Measurements from ENCODE around the gene SAMD4B.
A peak's percentile ranks its signal among the peaks of the same experiment; 100 is the strongest.

The SAMD4B gene

GRCh38 chr19:39410017-39410830 lies 68.0 kb downstream of the SAMD4B start:
- peak; percentile 54 for DNase-seq (ENCODE audit: low spot score)

GRCh38 chr19:39410831-39411080 lies 68.5 kb downstream of the SAMD4B start:
- DNase-seq (ENCODE audit: low spot score) = no peak

GRCh38 chr19:39411081-39411831 lies 69.0 kb downstream of the SAMD4B start:
- DNase-seq (ENCODE audit: low spot score) = peak; percentile 87

GRCh38 chr19:39411832-39412099 lies 69.5 kb downstream of the SAMD4B start:
- DNase-seq (ENCODE audit: low spot score) = peak; percentile 96

GRCh38 chr19:39412100-39412866 lies 70.1 kb downstream of the SAMD4B start, which contains the start of gene PLEKHG2:
Gene PLEKHG2, plus strand, starts transcription at chr19:39412669. Its CDS starts 1,418 bp downstream, at chr19:39414087.
- DNase-seq (ENCODE audit: low spot score) = peak; percentile 100

- DNase-seq (ENCODE audit: low spot score) = no peak
Observed at GRCh38 chr19:39412867-39413271, 70.6 kb downstream of the SAMD4B start.

GRCh38 chr19:39413272-39413910 lies 71.2 kb downstream of the SAMD4B start:
- DNase-seq (ENCODE audit: low spot score) = peak; percentile 47

- DNase-seq (ENCODE audit: low spot score) = no peak
Observed at GRCh38 chr19:39413911-39414608, 71.8 kb downstream of the SAMD4B start.

- no peak for DNase-seq (ENCODE audit: low spot score)
Observed at GRCh38 chr19:39415111-39416046, 73.2 kb downstream of the SAMD4B start.

- DNase-seq (ENCODE audit: low spot score) = no peak
Observed at GRCh38 chr19:39416152-39417120, 74.2 kb downstream of the SAMD4B start.

GRCh38 chr19:39417463-39418181 lies 75.4 kb downstream of the SAMD4B start:
- no peak for DNase-seq (ENCODE audit: low spot score)

GRCh38 chr19:39419003-39419402 lies 76.8 kb downstream of the SAMD4B start:
- DNase-seq (ENCODE audit: low spot score) = no peak

GRCh38 chr19:39420769-39421168 lies 78.5 kb downstream of the SAMD4B start:
- DNase-seq (ENCODE audit: low spot score) = no peak

GRCh38 chr19:39422020-39422419 lies 79.8 kb downstream of the SAMD4B start:
- no peak for DNase-seq (ENCODE audit: low spot score)

- DNase-seq (ENCODE audit: low spot score) = no peak
Observed at GRCh38 chr19:39423258-39424086, 81.3 kb downstream of the SAMD4B start.

GRCh38 chr19:39424934-39425333 lies 82.7 kb downstream of the SAMD4B start:
- no peak for DNase-seq (ENCODE audit: low spot score)

- DNase-seq (ENCODE audit: low spot score) = no peak
Observed at GRCh38 chr19:39425744-39426143, 83.5 kb downstream of the SAMD4B start.

- DNase-seq (ENCODE audit: low spot score) = no peak
Observed at GRCh38 chr19:39426170-39426569, 83.9 kb downstream of the SAMD4B start.
